SK-N-SH (cell line): Measurements from ENCODE around the gene RAET1E.

Experiments used
- EZH2phosphoT487 ChIP-seq: fragments of 200-600 bp; sonication (generic); IDR thresholded peaks from 2 replicates; pipeline ENCODE4 v1.6.1; 2017; ENCODE audit warnings: low read depth, mixed run types, mild to moderate bottlenecking, antibody characterized with exemption, moderate library complexity, borderline replicate concordance
- TAF1 ChIP-seq: IDR thresholded peaks from 2 replicates; pipeline ENCODE4 v1.6.1; 2012; ENCODE audit warnings: low read depth, mild to moderate bottlenecking, low read length, moderate library complexity, borderline replicate concordance
- TF ChIP-seq, protein P1 (sequence below): fragments of 200-600 bp; sonication (generic); IDR thresholded peaks from 2 replicates; pipeline ENCODE4 v1.6.1; 2017; ENCODE audit warnings: antibody characterized with exemption, mild to moderate bottlenecking, moderate library complexity
- TF ChIP-seq, protein P2 (sequence below): IDR thresholded peaks from 2 replicates; pipeline ENCODE4 v1.4.0; 2012; ENCODE audit warnings: low read depth, borderline replicate concordance

DNA sequence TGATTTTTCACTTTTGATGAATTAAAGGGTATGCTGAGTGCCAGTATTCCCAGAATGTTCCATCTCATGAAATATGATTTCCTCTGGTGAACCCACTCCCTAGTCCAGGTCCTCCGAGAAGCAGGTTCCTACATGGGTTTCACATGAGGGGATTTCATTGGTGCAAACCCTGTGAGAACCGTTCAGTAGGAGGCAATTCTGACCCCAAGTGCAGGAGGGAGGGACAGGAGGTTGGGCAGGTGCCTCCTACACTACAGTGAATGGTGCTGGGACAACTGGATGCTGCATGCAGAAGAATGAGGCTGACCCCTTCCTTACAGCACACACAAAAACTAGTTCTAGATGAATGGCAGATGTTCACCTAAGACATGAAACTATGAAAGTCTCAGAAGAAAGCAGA, 38.8 kb upstream of the RAET1E start:
- TF ChIP-seq, protein P1, sequence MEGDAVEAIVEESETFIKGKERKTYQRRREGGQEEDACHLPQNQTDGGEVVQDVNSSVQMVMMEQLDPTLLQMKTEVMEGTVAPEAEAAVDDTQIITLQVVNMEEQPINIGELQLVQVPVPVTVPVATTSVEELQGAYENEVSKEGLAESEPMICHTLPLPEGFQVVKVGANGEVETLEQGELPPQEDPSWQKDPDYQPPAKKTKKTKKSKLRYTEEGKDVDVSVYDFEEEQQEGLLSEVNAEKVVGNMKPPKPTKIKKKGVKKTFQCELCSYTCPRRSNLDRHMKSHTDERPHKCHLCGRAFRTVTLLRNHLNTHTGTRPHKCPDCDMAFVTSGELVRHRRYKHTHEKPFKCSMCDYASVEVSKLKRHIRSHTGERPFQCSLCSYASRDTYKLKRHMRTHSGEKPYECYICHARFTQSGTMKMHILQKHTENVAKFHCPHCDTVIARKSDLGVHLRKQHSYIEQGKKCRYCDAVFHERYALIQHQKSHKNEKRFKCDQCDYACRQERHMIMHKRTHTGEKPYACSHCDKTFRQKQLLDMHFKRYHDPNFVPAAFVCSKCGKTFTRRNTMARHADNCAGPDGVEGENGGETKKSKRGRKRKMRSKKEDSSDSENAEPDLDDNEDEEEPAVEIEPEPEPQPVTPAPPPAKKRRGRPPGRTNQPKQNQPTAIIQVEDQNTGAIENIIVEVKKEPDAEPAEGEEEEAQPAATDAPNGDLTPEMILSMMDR = no peak
- TF ChIP-seq, protein P2, sequence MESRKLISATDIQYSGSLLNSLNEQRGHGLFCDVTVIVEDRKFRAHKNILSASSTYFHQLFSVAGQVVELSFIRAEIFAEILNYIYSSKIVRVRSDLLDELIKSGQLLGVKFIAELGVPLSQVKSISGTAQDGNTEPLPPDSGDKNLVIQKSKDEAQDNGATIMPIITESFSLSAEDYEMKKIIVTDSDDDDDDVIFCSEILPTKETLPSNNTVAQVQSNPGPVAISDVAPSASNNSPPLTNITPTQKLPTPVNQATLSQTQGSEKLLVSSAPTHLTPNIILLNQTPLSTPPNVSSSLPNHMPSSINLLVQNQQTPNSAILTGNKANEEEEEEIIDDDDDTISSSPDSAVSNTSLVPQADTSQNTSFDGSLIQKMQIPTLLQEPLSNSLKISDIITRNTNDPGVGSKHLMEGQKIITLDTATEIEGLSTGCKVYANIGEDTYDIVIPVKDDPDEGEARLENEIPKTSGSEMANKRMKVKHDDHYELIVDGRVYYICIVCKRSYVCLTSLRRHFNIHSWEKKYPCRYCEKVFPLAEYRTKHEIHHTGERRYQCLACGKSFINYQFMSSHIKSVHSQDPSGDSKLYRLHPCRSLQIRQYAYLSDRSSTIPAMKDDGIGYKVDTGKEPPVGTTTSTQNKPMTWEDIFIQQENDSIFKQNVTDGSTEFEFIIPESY = no peak
- TF ChIP-seq EZH2phosphoT487 (no peak), TAF1 (no peak)
